Stimulated activated naive B cell treated with anti-CD40 and anti-IgM and Interleukin-4, amounts not matched to agents 10 μg/mL and 1 μg/mL and 100 μg/mL, for 72 hours (primary cell): ENCODE measurements around the gene TAL1.
"Not testable (repeated sequence)": the region's sequence is repeated elsewhere in the genome, so short reads cannot be mapped to it uniquely, and the experiment has no call there.

Experiments used
- ATAC-seq, 2 donors: fragments of 150-1000 bp; cut with Tn5 transposase; replicated peaks; 2 replicates each; pipeline ENCODE4 v1.10.0; 2021; ENCODE audit warnings: moderate library complexity in 1 of 2
- DNase-seq: peaks from one replicate; pipeline ENCODE4 v3.0.0; 2021
- H3K27ac Mint-ChIP-seq: one replicate; pipeline ENCODE4 v1.8.0; 2022; ENCODE audit warnings: mild to moderate bottlenecking, mixed read lengths
- H3K27me3 Mint-ChIP-seq, 2 donors: one replicate each; pipeline ENCODE4 v1.8.0; 2022; ENCODE audit warnings: mixed read lengths in 2 of 2
- H3K36me3 Mint-ChIP-seq, 2 donors: one replicate each; pipeline ENCODE4 v1.8.0; 2022; ENCODE audit warnings: mixed read lengths in 2 of 2, mild to moderate bottlenecking in 1 of 2
- H3K4me1 Mint-ChIP-seq, 2 donors: one replicate each; pipeline ENCODE4 v1.8.0; 2022; ENCODE audit warnings: mixed read lengths in 2 of 2, mild to moderate bottlenecking in 1 of 2
- H3K4me3 Mint-ChIP-seq, 2 donors: one replicate each; pipeline ENCODE4 v1.8.0; 2022; ENCODE audit warnings: mild to moderate bottlenecking in 2 of 2, mixed read lengths in 2 of 2, moderate library complexity in 1 of 2
- H3K9me3 Mint-ChIP-seq, 2 donors: one replicate each; pipeline ENCODE4 v1.8.0; 2022; ENCODE audit warnings: mixed read lengths in 2 of 2, mild to moderate bottlenecking in 1 of 2

The TAL1 gene

GRCh38 chr1:47212636-47213229 is 19.3 kb downstream of the TAL1 start:
- no peak for ATAC-seq
- Mint-ChIP-seq H3K9me3 (no peaks in the 10 kb centered on the region), H3K4me3 (no peak overlapping the region), H3K27ac (no peak overlapping the region), H3K27me3 (peaks cover 8 to 11% of the 10 kb centered on the region in 2 donors), H3K4me1 (peaks cover 0 to 6% of the 10 kb centered on the region in 2 donors), H3K36me3 (no peaks in the 10 kb centered on the region)
- no peak for DNase-seq

DNA sequence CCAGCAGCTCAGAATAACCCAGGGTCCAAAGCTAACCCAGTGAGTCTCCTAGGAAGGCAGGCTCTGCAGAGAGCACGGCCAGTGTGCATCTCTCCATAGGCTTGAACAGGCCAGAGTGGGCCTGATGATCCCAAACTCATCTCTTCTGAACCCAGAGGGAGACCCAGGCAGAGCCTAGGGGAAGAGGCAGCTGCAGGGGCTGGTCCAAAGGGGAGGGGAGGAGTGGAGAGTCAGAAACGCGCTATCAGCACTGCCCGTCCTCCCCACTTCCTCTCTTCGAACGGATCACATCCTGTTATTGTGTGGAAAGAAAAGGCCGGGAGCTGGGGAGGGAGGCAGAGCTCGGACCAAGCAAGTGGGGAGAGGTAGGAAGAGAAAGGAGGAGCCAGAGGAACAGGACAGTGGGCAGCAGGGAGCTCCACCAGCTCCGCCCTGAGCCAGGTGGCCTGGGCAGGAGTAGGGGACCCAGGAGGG is 20.2 kb downstream of the TAL1 start:
- Mint-ChIP-seq H3K27ac (no peak overlapping the region), H3K4me3 (no peak overlapping the region), H3K4me1 (peaks cover 0 to 6% of the 10 kb centered on the region in 2 donors), H3K27me3 (peaks cover 8 to 11% of the 10 kb centered on the region in 2 donors), H3K9me3 (no peaks in the 10 kb centered on the region), H3K36me3 (no peaks in the 10 kb centered on the region)
- ATAC-seq (peak in 1 of 2 donors; percentile 34), DNase-seq (no peak)

DNA sequence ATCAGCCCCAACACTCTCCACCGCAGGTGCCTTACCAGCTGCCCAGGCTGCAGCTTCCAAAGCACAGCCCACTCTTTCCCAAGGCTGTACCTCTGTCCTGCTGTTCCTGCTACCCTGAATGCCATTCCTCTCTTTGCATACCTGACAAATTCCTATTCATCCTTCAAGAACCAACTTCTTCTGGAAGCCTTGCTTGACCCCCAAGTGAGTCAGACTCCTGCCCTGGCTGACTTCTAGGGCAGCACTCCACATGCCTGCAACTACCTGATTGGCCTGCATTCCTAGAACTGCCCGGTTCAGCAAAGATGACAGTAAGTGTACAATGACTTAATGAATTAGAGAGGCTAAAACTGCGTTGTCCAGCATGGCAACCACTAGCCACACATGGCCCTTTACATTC is 21.4 kb downstream of the TAL1 start:
- peaks cover 11 to 13% of the 10 kb centered on the region in 2 donors for H3K27me3 Mint-ChIP-seq
- no peak for DNase-seq
- no peak overlapping the region for H3K4me3 Mint-ChIP-seq
- no peaks in the 10 kb centered on the region for H3K36me3 Mint-ChIP-seq
- no peaks in the 10 kb centered on the region for H3K9me3 Mint-ChIP-seq
- no peak overlapping the region for H3K27ac Mint-ChIP-seq
- H3K4me1 Mint-ChIP-seq = peaks cover 0 to 6% of the 10 kb centered on the region in 2 donors
- no peak for ATAC-seq

GRCh38 chr1:47209725-47210325 is 22.2 kb downstream of the TAL1 start:
- H3K9me3 Mint-ChIP-seq = no peaks in the 10 kb centered on the region
- no peaks in the 10 kb centered on the region for H3K36me3 Mint-ChIP-seq
- H3K27ac Mint-ChIP-seq = peak overlapping the region; percentile 2
- H3K4me3 Mint-ChIP-seq = no peak overlapping the region
- H3K4me1 Mint-ChIP-seq = peaks cover 0 to 6% of the 10 kb centered on the region in 2 donors
- H3K27me3 Mint-ChIP-seq = peaks cover 12 to 13% of the 10 kb centered on the region in 2 donors
- ATAC-seq = no peak
- no peak for DNase-seq

DNA sequence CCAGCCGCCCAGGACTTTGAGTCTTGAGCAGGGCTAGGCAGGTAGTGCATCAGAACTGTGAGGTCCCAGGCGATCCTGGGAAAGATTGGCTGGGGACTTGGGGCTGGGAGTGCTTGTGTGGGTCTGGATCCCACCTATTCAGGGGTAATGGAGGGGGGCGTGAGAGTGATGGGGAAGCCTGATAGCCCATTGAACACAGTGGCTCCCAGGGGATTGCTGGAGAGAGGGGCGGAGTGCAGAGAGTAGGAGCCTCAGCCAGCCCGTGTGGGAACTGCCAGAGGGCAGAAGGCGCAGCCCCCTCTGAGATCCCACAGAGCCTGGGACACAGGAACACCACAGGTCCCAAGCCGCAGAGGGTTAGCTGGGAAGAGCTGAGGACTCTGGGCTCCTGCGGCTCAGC is 22.9 kb downstream of the TAL1 start:
- Mint-ChIP-seq H3K9me3 (no peaks in the 10 kb centered on the region), H3K27ac (no peak overlapping the region), H3K27me3 (peaks cover 16 to 19% of the 10 kb centered on the region in 2 donors), H3K36me3 (no peaks in the 10 kb centered on the region), H3K4me1 (peaks cover 0 to 6% of the 10 kb centered on the region in 2 donors), H3K4me3 (no peak overlapping the region)
- ATAC-seq (no peak), DNase-seq (no peak)

DNA sequence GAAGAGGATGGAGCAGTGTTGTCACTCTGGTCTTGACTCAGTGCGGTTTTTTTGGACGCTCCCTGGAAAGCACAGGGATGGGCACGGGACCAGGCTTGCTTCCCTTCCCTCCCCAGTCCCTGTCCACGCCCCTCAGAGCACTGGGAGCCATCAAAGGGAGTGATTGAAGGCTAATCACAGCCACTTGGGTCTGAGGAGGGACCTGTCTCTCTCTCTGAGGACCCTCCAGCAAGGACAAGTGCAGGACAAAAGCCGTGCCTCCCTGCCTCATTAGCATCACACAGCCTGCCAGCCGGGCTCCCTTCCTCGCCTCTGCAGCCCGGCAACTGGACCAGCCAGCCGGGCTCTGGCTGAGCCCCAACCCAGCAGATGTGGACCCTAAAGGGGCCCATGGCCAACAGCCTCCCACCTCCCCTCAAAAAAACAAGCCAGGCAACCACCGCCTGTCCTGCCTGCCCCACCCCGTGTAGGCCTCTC is 23.6 kb downstream of the TAL1 start:
- Mint-ChIP-seq H3K9me3 (no peaks in the 10 kb centered on the region), H3K4me3 (no peak overlapping the region), H3K27ac (no peak overlapping the region), H3K36me3 (no peaks in the 10 kb centered on the region), H3K27me3 (peaks cover 16 to 25% of the 10 kb centered on the region in 2 donors), H3K4me1 (peaks cover 2 to 10% of the 10 kb centered on the region in 2 donors)
- ATAC-seq = no peak
- DNase-seq = no peak

DNA sequence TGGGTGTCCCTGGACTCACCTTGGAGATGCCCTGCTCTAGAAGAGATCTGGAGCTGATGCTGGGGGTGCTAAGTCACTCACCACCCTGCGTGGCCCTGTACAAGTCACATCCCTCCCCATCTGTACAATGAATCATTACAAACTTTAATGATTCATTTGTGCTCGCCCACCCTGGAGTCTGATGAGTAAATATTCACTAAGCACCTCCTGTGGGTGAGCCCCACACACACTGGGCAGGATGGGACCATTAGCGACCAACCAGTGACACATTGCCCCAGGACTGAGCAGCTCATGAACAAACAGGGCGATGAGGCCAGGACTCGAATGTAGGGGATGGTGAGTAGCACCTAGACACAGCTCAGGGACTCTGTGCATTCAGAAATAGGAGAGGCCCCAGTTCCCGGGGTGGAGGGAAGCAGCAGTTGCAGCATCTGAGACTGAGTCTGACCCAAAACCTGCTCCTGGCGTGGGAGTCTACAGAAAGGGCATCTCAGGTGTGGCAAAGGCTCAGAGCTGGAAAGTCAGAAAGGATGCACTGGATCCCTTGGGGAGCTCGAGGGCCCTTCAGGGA is 24.1 kb downstream of the TAL1 start:
- H3K27me3 Mint-ChIP-seq = peaks cover 16 to 25% of the 10 kb centered on the region in 2 donors
- DNase-seq (no peak), ATAC-seq (no peak)

DNA sequence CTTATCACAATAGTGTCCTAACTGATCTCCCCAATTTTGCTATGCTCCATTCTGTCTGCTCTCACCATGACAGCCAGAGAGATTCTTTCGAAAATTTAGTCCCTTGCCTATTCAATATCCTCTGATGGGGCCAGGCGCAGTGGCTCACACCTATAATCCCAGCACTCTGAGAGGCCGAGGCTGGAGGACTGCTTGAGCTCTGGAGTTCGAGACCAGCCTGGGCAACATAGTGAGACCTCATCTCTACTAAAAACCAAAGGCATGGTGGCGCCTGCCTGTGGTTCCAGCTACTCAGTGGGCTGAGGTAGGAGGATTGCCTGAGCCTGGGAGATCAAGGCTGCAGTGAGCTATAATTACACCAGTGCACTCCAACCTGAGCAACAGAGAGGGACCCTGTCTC is 26.1 kb downstream of the TAL1 start:
- no peak overlapping the region for H3K4me3 Mint-ChIP-seq
- no peaks in the 10 kb centered on the region for H3K9me3 Mint-ChIP-seq
- peaks cover 6 to 9% of the 10 kb centered on the region in 2 donors for H3K4me1 Mint-ChIP-seq
- no peak for ATAC-seq
- H3K27me3 Mint-ChIP-seq = peaks cover 16 to 25% of the 10 kb centered on the region in 2 donors
- no peak overlapping the region for H3K27ac Mint-ChIP-seq
- DNase-seq = no peak
- no peaks in the 10 kb centered on the region for H3K36me3 Mint-ChIP-seq

More for the DNA sequence above, 24.1 kb downstream of the TAL1 start:
- peaks cover 6 to 15% of the 10 kb centered on the region in 2 donors for H3K4me1 Mint-ChIP-seq
- no peaks in the 10 kb centered on the region for H3K9me3 Mint-ChIP-seq
- H3K4me3 Mint-ChIP-seq = no peak overlapping the region
- H3K27ac Mint-ChIP-seq = no peak overlapping the region
- no peaks in the 10 kb centered on the region for H3K36me3 Mint-ChIP-seq

DNA sequence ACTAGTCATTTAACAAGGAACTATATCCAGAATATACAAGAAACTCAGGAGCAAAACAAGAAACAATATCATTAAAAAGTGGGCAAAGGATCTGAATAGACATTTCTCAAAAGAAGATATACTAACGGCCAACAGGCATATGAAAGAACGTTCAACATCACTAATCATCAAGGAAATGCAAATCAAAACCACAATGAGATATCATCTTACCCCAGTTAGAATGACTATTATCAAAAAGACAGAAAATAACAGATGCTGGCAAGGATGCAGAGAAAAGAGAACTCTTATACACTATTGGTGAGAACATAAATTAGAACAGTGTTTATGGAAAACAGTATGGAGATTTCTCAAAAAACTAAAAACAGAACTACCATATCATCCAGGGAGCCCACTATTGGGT is 28.5 kb downstream of the TAL1 start:
- H3K27ac Mint-ChIP-seq, ATAC-seq, H3K4me1 Mint-ChIP-seq, H3K36me3 Mint-ChIP-seq, H3K4me3 Mint-ChIP-seq, DNase-seq, H3K9me3 Mint-ChIP-seq: not testable (repeated sequence)
- peaks cover 16 to 27% of the 10 kb centered on the region in 2 donors for H3K27me3 Mint-ChIP-seq

DNA sequence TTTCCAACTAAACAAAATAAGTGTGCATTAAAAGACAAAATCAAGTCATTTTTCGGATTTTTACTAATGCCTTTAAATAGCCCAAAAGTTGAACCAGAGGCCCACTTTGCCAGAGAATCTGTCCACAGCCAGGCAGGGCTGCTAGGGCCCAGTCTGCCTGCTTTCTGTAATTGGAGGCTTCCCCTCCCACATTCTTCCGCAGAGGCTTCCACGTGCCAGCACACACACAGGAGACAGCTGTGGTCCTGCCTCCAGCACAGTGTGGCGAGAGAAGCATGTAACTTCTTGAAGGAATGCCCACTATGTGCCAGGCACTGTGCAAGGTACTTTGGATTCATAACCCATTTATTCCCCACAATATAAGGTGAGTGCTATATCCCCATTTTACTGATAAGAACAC is 30.8 kb downstream of the TAL1 start:
- H3K36me3 Mint-ChIP-seq = no peaks in the 10 kb centered on the region
- no peak overlapping the region for H3K27ac Mint-ChIP-seq
- ATAC-seq = no peak
- H3K9me3 Mint-ChIP-seq = no peaks in the 10 kb centered on the region
- H3K4me1 Mint-ChIP-seq = peaks cover 6 to 9% of the 10 kb centered on the region in 2 donors
- peaks cover 21 to 34% of the 10 kb centered on the region in 2 donors for H3K27me3 Mint-ChIP-seq
- no peak for DNase-seq
- no peak overlapping the region for H3K4me3 Mint-ChIP-seq

DNA sequence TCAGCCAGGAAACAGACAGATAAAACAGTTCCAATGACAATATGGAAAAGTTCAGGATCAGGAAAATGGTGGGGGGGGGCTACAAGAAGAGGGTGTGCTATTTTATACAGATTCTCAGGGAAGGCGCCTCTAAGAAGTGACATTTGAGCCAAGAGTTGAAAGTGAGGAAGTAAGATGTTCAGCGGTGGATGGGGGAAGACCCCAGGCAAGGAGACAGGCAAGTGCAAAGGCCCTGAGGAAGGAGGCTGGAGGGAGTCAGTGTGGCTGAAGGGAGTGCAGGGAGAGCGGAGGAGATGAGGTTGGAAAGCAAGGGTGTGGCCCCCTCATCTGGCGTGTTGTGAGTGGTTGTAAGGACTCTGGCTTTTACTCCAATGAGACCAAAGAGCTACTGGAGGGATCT is 33.8 kb downstream of the TAL1 start:
- ATAC-seq (no peak), DNase-seq (no peak)
- Mint-ChIP-seq H3K4me1 (peaks cover 2 to 3% of the 10 kb centered on the region in 2 donors), H3K9me3 (no peaks in the 10 kb centered on the region), H3K36me3 (no peaks in the 10 kb centered on the region), H3K27me3 (peaks cover 22 to 25% of the 10 kb centered on the region in 2 donors), H3K27ac (no peak overlapping the region), H3K4me3 (no peak overlapping the region)

GRCh38 chr1:47196622-47197021 is 35.4 kb downstream of the TAL1 start:
- peaks cover 33 to 41% of the 10 kb centered on the region in 2 donors for H3K27me3 Mint-ChIP-seq
- peaks cover 4% of the 10 kb centered on the region in 2 donors for H3K4me1 Mint-ChIP-seq
- no peaks in the 10 kb centered on the region for H3K9me3 Mint-ChIP-seq
- H3K27ac Mint-ChIP-seq = no peak overlapping the region
- no peaks in the 10 kb centered on the region for H3K36me3 Mint-ChIP-seq
- no peak for ATAC-seq
- no peak overlapping the region for H3K4me3 Mint-ChIP-seq
- DNase-seq = no peak

- not testable (repeated sequence) for H3K4me1 Mint-ChIP-seq, ATAC-seq, H3K27ac Mint-ChIP-seq, H3K9me3 Mint-ChIP-seq, DNase-seq, H3K36me3 Mint-ChIP-seq, H3K4me3 Mint-ChIP-seq
- H3K27me3 Mint-ChIP-seq = peaks cover 35 to 42% of the 10 kb centered on the region in 2 donors
Measured at GRCh38 chr1:47195981-47196380, 36.0 kb downstream of the TAL1 start.

DNA sequence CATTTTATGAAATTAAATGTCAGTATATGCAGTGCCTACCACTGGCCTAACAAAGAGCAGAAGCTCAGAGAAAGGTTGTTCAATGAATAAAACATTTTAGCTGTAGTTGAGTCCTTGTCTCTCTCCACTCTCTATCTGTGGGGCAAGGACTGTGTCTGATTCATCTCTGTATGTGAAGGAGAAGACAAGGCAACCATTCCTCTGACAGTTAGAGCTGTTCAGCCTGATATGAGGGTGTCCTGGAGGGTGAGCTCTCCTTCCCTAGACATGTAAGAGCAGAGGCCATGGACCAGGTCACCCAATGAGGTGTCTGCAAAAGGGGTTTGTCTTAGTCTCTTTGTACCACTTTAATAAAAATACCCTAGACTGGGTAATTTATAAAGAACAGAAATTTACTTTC is 37.7 kb downstream of the TAL1 start:
- no peak for ATAC-seq
- no peaks in the 10 kb centered on the region for H3K36me3 Mint-ChIP-seq
- H3K27me3 Mint-ChIP-seq = peaks cover 40 to 46% of the 10 kb centered on the region in 2 donors
- peaks cover 4% of the 10 kb centered on the region in 2 donors for H3K4me1 Mint-ChIP-seq
- DNase-seq = no peak
- H3K4me3 Mint-ChIP-seq = no peak overlapping the region
- no peaks in the 10 kb centered on the region for H3K9me3 Mint-ChIP-seq
- no peak overlapping the region for H3K27ac Mint-ChIP-seq

GRCh38 chr1:47193496-47193895 is 38.5 kb downstream of the TAL1 start:
- DNase-seq, H3K9me3 Mint-ChIP-seq, H3K36me3 Mint-ChIP-seq, H3K4me1 Mint-ChIP-seq, ATAC-seq, H3K27ac Mint-ChIP-seq, H3K4me3 Mint-ChIP-seq: not testable (repeated sequence)
- H3K27me3 Mint-ChIP-seq = peaks cover 32 to 38% of the 10 kb centered on the region in 2 donors
